Measurements from ENCODE around the gene STK32B. TPM values are rescaled to one million over a fixed set of nuclear protein-coding genes. Genes with fewer than 3 reads are reported as not detected.

Gene STK32B
- total and polyA plus RNA-seq, 2 experiments from 2014 or later = 0.71 to 2.3 TPM

DNA sequence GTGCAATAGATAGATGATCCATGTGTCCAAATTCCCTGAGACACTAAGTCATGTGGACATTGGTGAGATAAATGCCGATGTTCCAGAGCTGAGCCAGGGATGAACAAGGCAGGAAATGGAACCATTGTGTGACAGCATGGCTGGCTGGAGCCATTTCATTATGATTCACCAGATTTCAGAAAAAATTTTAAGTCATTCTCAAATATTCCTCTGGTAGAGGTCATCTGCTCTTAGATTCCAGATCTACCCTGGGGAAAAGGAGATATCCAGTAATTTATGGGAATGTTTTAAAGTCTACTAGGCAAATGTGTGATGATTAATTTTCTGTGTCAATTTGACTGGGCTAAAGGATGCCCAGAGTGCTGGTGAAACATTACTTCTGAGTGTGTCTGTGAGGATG lies 287.3 kb downstream of the STK32B start:
- Histone ChIP-seq H3K27ac (ENCODE audit: low read depth) (no peak overlapping the region), H3F3A (replicated peaks; ENCODE audit: low read depth) (no peaks in the 10 kb centered on the region), H3K4me3 (no peak overlapping the region), H2AFZ (no peak overlapping the region), H3K36me3 (ENCODE audit: insufficient read depth) (no peaks in the 10 kb centered on the region), H3K9me2 (ENCODE audit: insufficient read depth) (no peaks in the 10 kb centered on the region), H3K27me3 (ENCODE audit: insufficient read depth) (no peaks in the 10 kb centered on the region), H3K4me2 (no peak overlapping the region), H3K79me2 (replicated peaks; ENCODE audit: insufficient read depth) (no peaks in the 10 kb centered on the region), H4K20me1 (replicated peaks; ENCODE audit: insufficient read depth) (no peaks in the 10 kb centered on the region), H3K4me1 (ENCODE audit: insufficient read depth) (0 out of 2 replicates have a peak, but pooled peaks cover 3% of the 10 kb centered on the region)
- DNase-seq (ENCODE audit: low spot score) (no peak), ATAC-seq (no peak)
- TF ChIP-seq, protein P1, sequence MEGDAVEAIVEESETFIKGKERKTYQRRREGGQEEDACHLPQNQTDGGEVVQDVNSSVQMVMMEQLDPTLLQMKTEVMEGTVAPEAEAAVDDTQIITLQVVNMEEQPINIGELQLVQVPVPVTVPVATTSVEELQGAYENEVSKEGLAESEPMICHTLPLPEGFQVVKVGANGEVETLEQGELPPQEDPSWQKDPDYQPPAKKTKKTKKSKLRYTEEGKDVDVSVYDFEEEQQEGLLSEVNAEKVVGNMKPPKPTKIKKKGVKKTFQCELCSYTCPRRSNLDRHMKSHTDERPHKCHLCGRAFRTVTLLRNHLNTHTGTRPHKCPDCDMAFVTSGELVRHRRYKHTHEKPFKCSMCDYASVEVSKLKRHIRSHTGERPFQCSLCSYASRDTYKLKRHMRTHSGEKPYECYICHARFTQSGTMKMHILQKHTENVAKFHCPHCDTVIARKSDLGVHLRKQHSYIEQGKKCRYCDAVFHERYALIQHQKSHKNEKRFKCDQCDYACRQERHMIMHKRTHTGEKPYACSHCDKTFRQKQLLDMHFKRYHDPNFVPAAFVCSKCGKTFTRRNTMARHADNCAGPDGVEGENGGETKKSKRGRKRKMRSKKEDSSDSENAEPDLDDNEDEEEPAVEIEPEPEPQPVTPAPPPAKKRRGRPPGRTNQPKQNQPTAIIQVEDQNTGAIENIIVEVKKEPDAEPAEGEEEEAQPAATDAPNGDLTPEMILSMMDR (conservative IDR thresholded peaks at IDR 0.05; ENCODE audit: low read depth in 2 of 2) = no peak
- TF ChIP-seq EZH2phosphoT487 (IDR thresholded peaks at IDR 0.05; ENCODE audit: unreplicated experiment) = no peak
- TF ChIP-seq ZNF114 (CRISPR knock-in tag; IDR thresholded peaks at IDR 0.05) = no peak
- TF ChIP-seq, protein P2, sequence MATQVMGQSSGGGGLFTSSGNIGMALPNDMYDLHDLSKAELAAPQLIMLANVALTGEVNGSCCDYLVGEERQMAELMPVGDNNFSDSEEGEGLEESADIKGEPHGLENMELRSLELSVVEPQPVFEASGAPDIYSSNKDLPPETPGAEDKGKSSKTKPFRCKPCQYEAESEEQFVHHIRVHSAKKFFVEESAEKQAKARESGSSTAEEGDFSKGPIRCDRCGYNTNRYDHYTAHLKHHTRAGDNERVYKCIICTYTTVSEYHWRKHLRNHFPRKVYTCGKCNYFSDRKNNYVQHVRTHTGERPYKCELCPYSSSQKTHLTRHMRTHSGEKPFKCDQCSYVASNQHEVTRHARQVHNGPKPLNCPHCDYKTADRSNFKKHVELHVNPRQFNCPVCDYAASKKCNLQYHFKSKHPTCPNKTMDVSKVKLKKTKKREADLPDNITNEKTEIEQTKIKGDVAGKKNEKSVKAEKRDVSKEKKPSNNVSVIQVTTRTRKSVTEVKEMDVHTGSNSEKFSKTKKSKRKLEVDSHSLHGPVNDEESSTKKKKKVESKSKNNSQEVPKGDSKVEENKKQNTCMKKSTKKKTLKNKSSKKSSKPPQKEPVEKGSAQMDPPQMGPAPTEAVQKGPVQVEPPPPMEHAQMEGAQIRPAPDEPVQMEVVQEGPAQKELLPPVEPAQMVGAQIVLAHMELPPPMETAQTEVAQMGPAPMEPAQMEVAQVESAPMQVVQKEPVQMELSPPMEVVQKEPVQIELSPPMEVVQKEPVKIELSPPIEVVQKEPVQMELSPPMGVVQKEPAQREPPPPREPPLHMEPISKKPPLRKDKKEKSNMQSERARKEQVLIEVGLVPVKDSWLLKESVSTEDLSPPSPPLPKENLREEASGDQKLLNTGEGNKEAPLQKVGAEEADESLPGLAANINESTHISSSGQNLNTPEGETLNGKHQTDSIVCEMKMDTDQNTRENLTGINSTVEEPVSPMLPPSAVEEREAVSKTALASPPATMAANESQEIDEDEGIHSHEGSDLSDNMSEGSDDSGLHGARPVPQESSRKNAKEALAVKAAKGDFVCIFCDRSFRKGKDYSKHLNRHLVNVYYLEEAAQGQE (IDR thresholded peaks at IDR 0.05; ENCODE audit: unreplicated experiment) = no peak
- no peak for TF ChIP-seq ZNF331 (CRISPR knock-in tag; IDR thresholded peaks at IDR 0.05; ENCODE audit: low read depth)
- TF ChIP-seq STAT1 (IDR thresholded peaks at IDR 0.05; ENCODE audit: unreplicated experiment) = no peak
- TF ChIP-seq NANOG (IDR thresholded peaks at IDR 0.05; ENCODE audit: borderline replicate concordance) = no peak
- TF ChIP-seq, protein P3, sequence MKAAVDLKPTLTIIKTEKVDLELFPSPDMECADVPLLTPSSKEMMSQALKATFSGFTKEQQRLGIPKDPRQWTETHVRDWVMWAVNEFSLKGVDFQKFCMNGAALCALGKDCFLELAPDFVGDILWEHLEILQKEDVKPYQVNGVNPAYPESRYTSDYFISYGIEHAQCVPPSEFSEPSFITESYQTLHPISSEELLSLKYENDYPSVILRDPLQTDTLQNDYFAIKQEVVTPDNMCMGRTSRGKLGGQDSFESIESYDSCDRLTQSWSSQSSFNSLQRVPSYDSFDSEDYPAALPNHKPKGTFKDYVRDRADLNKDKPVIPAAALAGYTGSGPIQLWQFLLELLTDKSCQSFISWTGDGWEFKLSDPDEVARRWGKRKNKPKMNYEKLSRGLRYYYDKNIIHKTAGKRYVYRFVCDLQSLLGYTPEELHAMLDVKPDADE (IDR thresholded peaks at IDR 0.05) = no peak
- TF ChIP-seq POLR2AphosphoS5 (IDR thresholded peaks at IDR 0.05; ENCODE audit: low read depth) = no peak
- TF ChIP-seq, protein P4, sequence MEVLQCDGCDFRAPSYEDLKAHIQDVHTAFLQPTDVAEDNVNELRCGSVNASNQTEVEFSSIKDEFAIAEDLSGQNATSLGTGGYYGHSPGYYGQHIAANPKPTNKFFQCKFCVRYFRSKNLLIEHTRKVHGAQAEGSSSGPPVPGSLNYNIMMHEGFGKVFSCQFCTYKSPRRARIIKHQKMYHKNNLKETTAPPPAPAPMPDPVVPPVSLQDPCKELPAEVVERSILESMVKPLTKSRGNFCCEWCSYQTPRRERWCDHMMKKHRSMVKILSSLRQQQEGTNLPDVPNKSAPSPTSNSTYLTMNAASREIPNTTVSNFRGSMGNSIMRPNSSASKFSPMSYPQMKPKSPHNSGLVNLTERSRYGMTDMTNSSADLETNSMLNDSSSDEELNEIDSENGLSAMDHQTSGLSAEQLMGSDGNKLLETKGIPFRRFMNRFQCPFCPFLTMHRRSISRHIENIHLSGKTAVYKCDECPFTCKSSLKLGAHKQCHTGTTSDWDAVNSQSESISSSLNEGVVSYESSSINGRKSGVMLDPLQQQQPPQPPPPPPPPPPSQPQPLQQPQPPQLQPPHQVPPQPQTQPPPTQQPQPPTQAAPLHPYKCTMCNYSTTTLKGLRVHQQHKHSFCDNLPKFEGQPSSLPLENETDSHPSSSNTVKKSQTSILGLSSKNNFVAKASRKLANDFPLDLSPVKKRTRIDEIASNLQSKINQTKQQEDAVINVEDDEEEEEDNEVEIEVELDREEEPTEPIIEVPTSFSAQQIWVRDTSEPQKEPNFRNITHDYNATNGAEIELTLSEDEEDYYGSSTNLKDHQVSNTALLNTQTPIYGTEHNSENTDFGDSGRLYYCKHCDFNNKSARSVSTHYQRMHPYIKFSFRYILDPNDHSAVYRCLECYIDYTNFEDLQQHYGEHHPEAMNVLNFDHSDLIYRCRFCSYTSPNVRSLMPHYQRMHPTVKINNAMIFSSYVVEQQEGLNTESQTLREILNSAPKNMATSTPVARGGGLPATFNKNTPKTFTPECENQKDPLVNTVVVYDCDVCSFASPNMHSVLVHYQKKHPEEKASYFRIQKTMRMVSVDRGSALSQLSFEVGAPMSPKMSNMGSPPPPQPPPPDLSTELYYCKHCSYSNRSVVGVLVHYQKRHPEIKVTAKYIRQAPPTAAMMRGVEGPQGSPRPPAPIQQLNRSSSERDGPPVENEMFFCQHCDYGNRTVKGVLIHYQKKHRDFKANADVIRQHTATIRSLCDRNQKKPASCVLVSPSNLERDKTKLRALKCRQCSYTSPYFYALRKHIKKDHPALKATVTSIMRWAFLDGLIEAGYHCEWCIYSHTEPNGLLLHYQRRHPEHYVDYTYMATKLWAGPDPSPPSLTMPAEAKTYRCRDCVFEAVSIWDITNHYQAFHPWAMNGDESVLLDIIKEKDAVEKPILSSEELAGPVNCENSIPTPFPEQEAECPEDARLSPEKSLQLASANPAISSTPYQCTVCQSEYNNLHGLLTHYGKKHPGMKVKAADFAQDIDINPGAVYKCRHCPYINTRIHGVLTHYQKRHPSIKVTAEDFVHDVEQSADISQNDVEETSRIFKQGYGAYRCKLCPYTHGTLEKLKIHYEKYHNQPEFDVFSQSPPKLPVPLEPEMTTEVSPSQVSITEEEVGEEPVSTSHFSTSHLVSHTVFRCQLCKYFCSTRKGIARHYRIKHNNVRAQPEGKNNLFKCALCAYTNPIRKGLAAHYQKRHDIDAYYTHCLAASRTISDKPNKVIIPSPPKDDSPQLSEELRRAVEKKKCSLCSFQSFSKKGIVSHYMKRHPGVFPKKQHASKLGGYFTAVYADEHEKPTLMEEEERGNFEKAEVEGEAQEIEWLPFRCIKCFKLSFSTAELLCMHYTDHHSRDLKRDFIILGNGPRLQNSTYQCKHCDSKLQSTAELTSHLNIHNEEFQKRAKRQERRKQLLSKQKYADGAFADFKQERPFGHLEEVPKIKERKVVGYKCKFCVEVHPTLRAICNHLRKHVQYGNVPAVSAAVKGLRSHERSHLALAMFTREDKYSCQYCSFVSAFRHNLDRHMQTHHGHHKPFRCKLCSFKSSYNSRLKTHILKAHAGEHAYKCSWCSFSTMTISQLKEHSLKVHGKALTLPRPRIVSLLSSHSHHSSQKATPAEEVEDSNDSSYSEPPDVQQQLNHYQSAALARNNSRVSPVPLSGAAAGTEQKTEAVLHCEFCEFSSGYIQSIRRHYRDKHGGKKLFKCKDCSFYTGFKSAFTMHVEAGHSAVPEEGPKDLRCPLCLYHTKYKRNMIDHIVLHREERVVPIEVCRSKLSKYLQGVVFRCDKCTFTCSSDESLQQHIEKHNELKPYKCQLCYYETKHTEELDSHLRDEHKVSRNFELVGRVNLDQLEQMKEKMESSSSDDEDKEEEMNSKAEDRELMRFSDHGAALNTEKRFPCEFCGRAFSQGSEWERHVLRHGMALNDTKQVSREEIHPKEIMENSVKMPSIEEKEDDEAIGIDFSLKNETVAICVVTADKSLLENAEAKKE (CRISPR knock-in tag; IDR thresholded peaks at IDR 0.05) = no peak
- no peak for TF ChIP-seq JUNB (IDR thresholded peaks at IDR 0.05; ENCODE audit: unreplicated experiment)
- no peak for TF ChIP-seq EZH2 (IDR thresholded peaks at IDR 0.05; ENCODE audit: low read depth, unreplicated experiment)
- H3K4me1 Mint-ChIP-seq = peaks cover 5% of the 10 kb centered on the region; the same call in 1 of the 3 replicates
- H3K36me3 Mint-ChIP-seq (ENCODE audit: low read depth) = no peaks in the 10 kb centered on the region
- no peak overlapping the region for H3K27ac Mint-ChIP-seq
- H3K4me3 Mint-ChIP-seq = no peak overlapping the region
- H3K27me3 Mint-ChIP-seq (ENCODE audit: insufficient read depth, low read depth, poor library complexity) = no peaks in the 10 kb centered on the region
- H3K9me3 Mint-ChIP-seq = peaks cover 10% of the 10 kb centered on the region; the same call in 2 of the 3 replicates
